Epithelial cell of proximal tubule (primary cell): ENCODE data around the gene GXYLT2. TPM values are rescaled to one million over a fixed set of nuclear protein-coding genes. Genes with fewer than 3 reads are reported as not detected.

Source experiments
- DNase-seq: peaks from one replicate; pipeline ENCODE4 v3.0.0-alpha.2; 2011; ENCODE audit warnings: low read depth
- H3K4me3 ChIP-seq: 2 replicates; pipeline ENCODE4 v1.5.1; 2011; ENCODE audit warnings: low read depth, mild to moderate bottlenecking, low read length
- CTCF ChIP-seq: conservative IDR thresholded peaks from 2 replicates; pipeline ENCODE4 v1.5.1; 2012; ENCODE audit warnings: low read depth, mild to moderate bottlenecking, low read length
- total RNA-seq: library from RNA; depleted of rRNA; stranded (reverse); fragments of >200 nt; gene quantifications from 2 replicates; pipeline ENCODE4 v1.2.3, GENCODE V29; 2015

Gene GXYLT2
- total RNA-seq, 1 donor from 2014 or later, result 1.6 TPM

GRCh38 chr3:73026111-73026759 is 138.4 kb downstream of the GXYLT2 start:
- H3K4me3 ChIP-seq, result no peak overlapping the region
- no peak for TF ChIP-seq CTCF
- no peak for DNase-seq

Other genes starting within 250 kb of the GXYLT2 start
- 15.2 and 17.3 TPM in 2 replicates for gene SHQ1, start 39.6 kb upstream of the GXYLT2 start, total RNA-seq
- gene PPP4R2, start 108.8 kb downstream of the GXYLT2 start, total RNA-seq, result 33.0 and 36.1 TPM in 2 replicates
- 1.1 and 1.7 TPM in 2 replicates for gene EBLN2, start 173.6 kb downstream of the GXYLT2 start, total RNA-seq